HCT116 (cell line): Measurements from ENCODE around the gene FAXDC2.

Source experiments
- CEBPB ChIP-seq: IDR thresholded peaks from 2 replicates; pipeline ENCODE4 v1.6.1; 2012; ENCODE audit warnings: low read depth
- EZH2 ChIP-seq: fragments of 200-600 bp; sonication (generic); IDR thresholded peaks from 2 replicates; pipeline ENCODE4 v1.6.1; 2017; ENCODE audit warnings: antibody characterized with exemption, mixed run types
- EZH2phosphoT487 ChIP-seq: fragments of 200-600 bp; IDR thresholded peaks from 2 replicates; pipeline ENCODE4 v1.6.1; 2018; ENCODE audit warnings: antibody characterized with exemption, borderline replicate concordance
- JUND ChIP-seq: IDR thresholded peaks from 2 replicates; pipeline ENCODE4 v1.6.1; 2012
- POLR2A ChIP-seq: IDR thresholded peaks from 2 replicates; pipeline ENCODE4 v1.7.0; 2011; ENCODE audit warnings: borderline replicate concordance; ENCODE audit not compliant: insufficient read depth, insufficient read length; ENCODE audit errors: extremely low read depth
- POLR2AphosphoS5 ChIP-seq: IDR thresholded peaks from 2 replicates; pipeline ENCODE4 v1.6.1; 2011; ENCODE audit warnings: mild to moderate bottlenecking, low read depth, low read length, moderate library complexity
- RAD21 ChIP-seq: IDR thresholded peaks from 2 replicates; pipeline ENCODE4 v1.6.1; 2012; ENCODE audit warnings: low read depth, mild to moderate bottlenecking
- SIN3A ChIP-seq: IDR thresholded peaks from 2 replicates; pipeline ENCODE4 v1.6.1; 2012; ENCODE audit warnings: low read depth
- ZNF274 ChIP-seq: fragments of 200-500 bp; sonication (Bioruptor generic); IDR thresholded peaks from 2 replicates; pipeline ENCODE4 v1.6.1; 2014; ENCODE audit warnings: mild to moderate bottlenecking, low read depth, low read length, inconsistent platforms
- TF ChIP-seq, protein P1 (sequence below), 3 experiments: fragments of 200-600 bp in 1 of 3; sonication (generic) in 1 of 3; IDR thresholded peaks in 2 of 3; conservative IDR thresholded peaks in 1 of 3; 2 replicates each; pipeline ENCODE4 v1.5.1; 2012 to 2017; ENCODE audit warnings: low read depth in 2 of 3, low read length in 2 of 3, antibody characterized with exemption in 1 of 3, borderline replicate concordance in 1 of 3, control low read depth in 1 of 3, mild to moderate bottlenecking in 1 of 3, mixed read lengths in 1 of 3, mixed run types in 1 of 3, moderate library complexity in 1 of 3; ENCODE audit not compliant: insufficient read depth in 1 of 3
- TF ChIP-seq, protein P2 (sequence below): IDR thresholded peaks from 2 replicates; pipeline ENCODE4 v1.6.1; 2011; ENCODE audit warnings: mild to moderate bottlenecking, low read length, moderate library complexity; ENCODE audit not compliant: insufficient replicate concordance; ENCODE audit errors: extremely low read depth
- TF ChIP-seq, protein P3 (sequence below): IDR thresholded peaks from 2 replicates; pipeline ENCODE4 v1.6.1; 2012
- TF ChIP-seq, protein P4 (sequence below): IDR thresholded peaks from 2 replicates; pipeline ENCODE4 v1.6.1; 2012; ENCODE audit warnings: low read depth
- TF ChIP-seq, protein P5 (sequence below): IDR thresholded peaks from 2 replicates; pipeline ENCODE4 v1.6.1; 2012

DNA sequence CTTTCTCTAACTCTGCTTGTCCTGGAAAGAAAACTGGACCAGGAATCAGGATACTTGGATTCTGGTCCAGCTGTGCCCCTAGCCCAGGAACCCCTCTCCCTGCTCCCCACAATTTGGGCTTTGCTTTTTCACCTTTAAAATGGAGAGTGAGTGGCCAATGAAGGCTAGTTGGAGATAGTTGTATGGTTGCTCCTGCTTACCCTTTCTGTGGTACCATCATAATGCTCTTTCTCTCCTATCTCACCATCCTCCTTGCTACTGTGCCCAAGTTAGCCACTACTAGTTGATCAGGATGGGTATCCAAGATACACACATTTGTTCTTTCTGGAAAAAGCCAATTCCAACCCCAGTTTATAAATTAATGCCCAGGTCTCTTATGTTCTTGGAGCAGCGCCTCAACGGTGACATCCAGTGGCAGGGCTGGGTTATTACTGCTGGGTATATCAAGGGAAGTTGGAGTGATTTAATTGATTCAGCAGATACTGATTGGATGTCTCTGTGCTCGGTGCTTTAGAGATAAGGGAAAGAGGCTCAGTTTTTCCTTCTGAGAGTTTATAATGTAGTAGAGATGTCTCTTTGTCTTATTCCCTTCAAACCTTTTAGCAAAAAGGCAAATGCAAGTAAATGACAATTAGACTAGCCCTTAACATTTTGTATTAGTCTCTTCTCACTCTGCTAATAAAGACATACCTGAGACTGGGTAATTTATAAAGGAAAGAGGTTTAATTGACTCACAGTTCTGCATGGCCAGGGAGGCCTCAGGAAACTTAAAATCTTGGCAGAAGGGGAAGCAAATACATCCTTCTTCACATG lies 38.5 kb downstream of the FAXDC2 start:
- TF ChIP-seq, protein P1, sequence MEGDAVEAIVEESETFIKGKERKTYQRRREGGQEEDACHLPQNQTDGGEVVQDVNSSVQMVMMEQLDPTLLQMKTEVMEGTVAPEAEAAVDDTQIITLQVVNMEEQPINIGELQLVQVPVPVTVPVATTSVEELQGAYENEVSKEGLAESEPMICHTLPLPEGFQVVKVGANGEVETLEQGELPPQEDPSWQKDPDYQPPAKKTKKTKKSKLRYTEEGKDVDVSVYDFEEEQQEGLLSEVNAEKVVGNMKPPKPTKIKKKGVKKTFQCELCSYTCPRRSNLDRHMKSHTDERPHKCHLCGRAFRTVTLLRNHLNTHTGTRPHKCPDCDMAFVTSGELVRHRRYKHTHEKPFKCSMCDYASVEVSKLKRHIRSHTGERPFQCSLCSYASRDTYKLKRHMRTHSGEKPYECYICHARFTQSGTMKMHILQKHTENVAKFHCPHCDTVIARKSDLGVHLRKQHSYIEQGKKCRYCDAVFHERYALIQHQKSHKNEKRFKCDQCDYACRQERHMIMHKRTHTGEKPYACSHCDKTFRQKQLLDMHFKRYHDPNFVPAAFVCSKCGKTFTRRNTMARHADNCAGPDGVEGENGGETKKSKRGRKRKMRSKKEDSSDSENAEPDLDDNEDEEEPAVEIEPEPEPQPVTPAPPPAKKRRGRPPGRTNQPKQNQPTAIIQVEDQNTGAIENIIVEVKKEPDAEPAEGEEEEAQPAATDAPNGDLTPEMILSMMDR (IDR thresholded peaks at IDR 0.05 in 2 of 3, conservative IDR thresholded peaks at IDR 0.05 in 1 of 3; ENCODE audit: borderline replicate concordance in 1 of 3, insufficient read depth in 1 of 3, low read depth in 2 of 3, low read length in 2 of 3), result peak; percentile 72 to 95 (median 88); a peak in 5 of 6 replicates
- TF ChIP-seq EZH2 (no peak), ZNF274 (no peak), RAD21 (peak; percentile 83), POLR2A (no peak), SIN3A (no peak), EZH2phosphoT487 (no peak), POLR2AphosphoS5 (no peak), CEBPB (no peak), JUND (no peak)
- TF ChIP-seq, protein P2, sequence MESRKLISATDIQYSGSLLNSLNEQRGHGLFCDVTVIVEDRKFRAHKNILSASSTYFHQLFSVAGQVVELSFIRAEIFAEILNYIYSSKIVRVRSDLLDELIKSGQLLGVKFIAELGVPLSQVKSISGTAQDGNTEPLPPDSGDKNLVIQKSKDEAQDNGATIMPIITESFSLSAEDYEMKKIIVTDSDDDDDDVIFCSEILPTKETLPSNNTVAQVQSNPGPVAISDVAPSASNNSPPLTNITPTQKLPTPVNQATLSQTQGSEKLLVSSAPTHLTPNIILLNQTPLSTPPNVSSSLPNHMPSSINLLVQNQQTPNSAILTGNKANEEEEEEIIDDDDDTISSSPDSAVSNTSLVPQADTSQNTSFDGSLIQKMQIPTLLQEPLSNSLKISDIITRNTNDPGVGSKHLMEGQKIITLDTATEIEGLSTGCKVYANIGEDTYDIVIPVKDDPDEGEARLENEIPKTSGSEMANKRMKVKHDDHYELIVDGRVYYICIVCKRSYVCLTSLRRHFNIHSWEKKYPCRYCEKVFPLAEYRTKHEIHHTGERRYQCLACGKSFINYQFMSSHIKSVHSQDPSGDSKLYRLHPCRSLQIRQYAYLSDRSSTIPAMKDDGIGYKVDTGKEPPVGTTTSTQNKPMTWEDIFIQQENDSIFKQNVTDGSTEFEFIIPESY, result no peak
- TF ChIP-seq, protein P3, sequence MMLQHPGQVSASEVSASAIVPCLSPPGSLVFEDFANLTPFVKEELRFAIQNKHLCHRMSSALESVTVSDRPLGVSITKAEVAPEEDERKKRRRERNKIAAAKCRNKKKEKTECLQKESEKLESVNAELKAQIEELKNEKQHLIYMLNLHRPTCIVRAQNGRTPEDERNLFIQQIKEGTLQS, result no peak
- TF ChIP-seq, protein P4, sequence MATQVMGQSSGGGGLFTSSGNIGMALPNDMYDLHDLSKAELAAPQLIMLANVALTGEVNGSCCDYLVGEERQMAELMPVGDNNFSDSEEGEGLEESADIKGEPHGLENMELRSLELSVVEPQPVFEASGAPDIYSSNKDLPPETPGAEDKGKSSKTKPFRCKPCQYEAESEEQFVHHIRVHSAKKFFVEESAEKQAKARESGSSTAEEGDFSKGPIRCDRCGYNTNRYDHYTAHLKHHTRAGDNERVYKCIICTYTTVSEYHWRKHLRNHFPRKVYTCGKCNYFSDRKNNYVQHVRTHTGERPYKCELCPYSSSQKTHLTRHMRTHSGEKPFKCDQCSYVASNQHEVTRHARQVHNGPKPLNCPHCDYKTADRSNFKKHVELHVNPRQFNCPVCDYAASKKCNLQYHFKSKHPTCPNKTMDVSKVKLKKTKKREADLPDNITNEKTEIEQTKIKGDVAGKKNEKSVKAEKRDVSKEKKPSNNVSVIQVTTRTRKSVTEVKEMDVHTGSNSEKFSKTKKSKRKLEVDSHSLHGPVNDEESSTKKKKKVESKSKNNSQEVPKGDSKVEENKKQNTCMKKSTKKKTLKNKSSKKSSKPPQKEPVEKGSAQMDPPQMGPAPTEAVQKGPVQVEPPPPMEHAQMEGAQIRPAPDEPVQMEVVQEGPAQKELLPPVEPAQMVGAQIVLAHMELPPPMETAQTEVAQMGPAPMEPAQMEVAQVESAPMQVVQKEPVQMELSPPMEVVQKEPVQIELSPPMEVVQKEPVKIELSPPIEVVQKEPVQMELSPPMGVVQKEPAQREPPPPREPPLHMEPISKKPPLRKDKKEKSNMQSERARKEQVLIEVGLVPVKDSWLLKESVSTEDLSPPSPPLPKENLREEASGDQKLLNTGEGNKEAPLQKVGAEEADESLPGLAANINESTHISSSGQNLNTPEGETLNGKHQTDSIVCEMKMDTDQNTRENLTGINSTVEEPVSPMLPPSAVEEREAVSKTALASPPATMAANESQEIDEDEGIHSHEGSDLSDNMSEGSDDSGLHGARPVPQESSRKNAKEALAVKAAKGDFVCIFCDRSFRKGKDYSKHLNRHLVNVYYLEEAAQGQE, result no peak
- TF ChIP-seq, protein P5, sequence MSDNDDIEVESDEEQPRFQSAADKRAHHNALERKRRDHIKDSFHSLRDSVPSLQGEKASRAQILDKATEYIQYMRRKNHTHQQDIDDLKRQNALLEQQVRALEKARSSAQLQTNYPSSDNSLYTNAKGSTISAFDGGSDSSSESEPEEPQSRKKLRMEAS, result no peak
